Fibroblast of lung (primary cell): ENCODE data around the gene MRGPRX4. TPM values are rescaled to one million over a fixed set of nuclear protein-coding genes. Genes with fewer than 3 reads are reported as not detected.

Experiments used
- DNase-seq, 2 donors: peaks; one replicate each; pipeline versions ENCODE4 v3.0.0 to v3.0.0-alpha.2; 2010; ENCODE audit warnings: low read depth in 2 of 2
- H2AFZ ChIP-seq: 2 replicates; pipeline ENCODE4 v1.5.1; 2012; ENCODE audit warnings: low read length, control low read depth, inconsistent platforms
- H3K27ac ChIP-seq: 2 replicates; pipeline ENCODE4 v1.5.1; 2011; ENCODE audit warnings: low read length, control low read depth; ENCODE audit not compliant: insufficient read depth
- H3K27me3 ChIP-seq: 2 replicates; pipeline ENCODE4 v1.5.1; 2011; ENCODE audit warnings: mild to moderate bottlenecking, low read length; ENCODE audit not compliant: control insufficient read depth, insufficient read depth
- H3K36me3 ChIP-seq: 2 replicates; pipeline ENCODE4 v1.5.1; 2011; ENCODE audit warnings: low read length; ENCODE audit not compliant: control insufficient read depth, insufficient read depth
- H3K4me1 ChIP-seq: 2 replicates; pipeline ENCODE4 v1.5.1; 2011; ENCODE audit warnings: low read length; ENCODE audit not compliant: control insufficient read depth, insufficient read depth; ENCODE audit errors: extremely low read depth
- H3K4me2 ChIP-seq: 2 replicates; pipeline ENCODE4 v1.5.1; 2011; ENCODE audit warnings: low read length, control low read depth; ENCODE audit not compliant: insufficient read depth; ENCODE audit errors: extremely low read depth
- H3K4me3 ChIP-seq, 4 experiments: fragments of 200-600 bp in 1 of 4; sonication (generic) in 1 of 4; replicated peaks in 1 of 4; 2 replicates each; pipeline ENCODE4 v1.5.1; 2011 to 2016; ENCODE audit warnings: low read length in 4 of 4, low read depth in 3 of 4, mild to moderate bottlenecking in 3 of 4, control low read depth in 2 of 4, inconsistent platforms in 1 of 4, mixed read lengths in 1 of 4; ENCODE audit not compliant: insufficient read depth in 1 of 4; ENCODE audit errors: control extremely low read depth in 1 of 4
- H3K79me2 ChIP-seq: 2 replicates; pipeline ENCODE4 v1.5.1; 2012; ENCODE audit warnings: mild to moderate bottlenecking, low read length, inconsistent platforms; ENCODE audit not compliant: control insufficient read depth, insufficient read depth
- H3K9ac ChIP-seq: 2 replicates; pipeline ENCODE4 v1.5.1; 2011; ENCODE audit warnings: mild to moderate bottlenecking, low read length, control low read depth; ENCODE audit not compliant: insufficient read depth
- H3K9me3 ChIP-seq: 2 replicates; pipeline ENCODE4 v1.5.1; 2012; ENCODE audit warnings: low read depth, low read length; ENCODE audit not compliant: control insufficient read depth, insufficient read depth
- H4K20me1 ChIP-seq: 2 replicates; pipeline ENCODE4 v1.5.1; 2011; ENCODE audit warnings: low read length; ENCODE audit not compliant: control insufficient read depth, insufficient read depth; ENCODE audit errors: extremely low read depth
- CTCF ChIP-seq, 2 donors: IDR thresholded peaks in 1 of 2; conservative IDR thresholded peaks in 1 of 2; 1 replicate in 1 of 2; 2 replicates in 1 of 2; pipeline ENCODE4 v1.5.1; 2011 to 2012; ENCODE audit warnings: low read length in 2 of 2, control low read depth in 1 of 2, inconsistent platforms in 1 of 2, low read depth in 1 of 2, mild to moderate bottlenecking in 1 of 2
- EZH2 ChIP-seq: IDR thresholded peaks from 2 replicates; pipeline ENCODE4 v1.5.1; 2012; ENCODE audit warnings: low read length, control low read depth, mild to moderate bottlenecking; ENCODE audit errors: missing control alignments
- polyA plus RNA-seq, 2 donors: library from polyadenylated mRNA; depleted of rRNA in 1 of 2; stranded (reverse) in 1 of 2; unstranded in 1 of 2; fragments of >200 nt; gene quantifications; 2 replicates each; pipeline ENCODE4 v1.2.1, GENCODE V29; 2011 to 2012; ENCODE audit warnings: missing spikeins in 1 of 2
- total RNA-seq: library from RNA; depleted of rRNA; stranded (reverse); fragments of >200 nt; gene quantifications from 2 replicates; pipeline ENCODE4 v1.2.1, GENCODE V29; 2014

Gene MRGPRX4
- total and polyA plus RNA-seq, 2 donors (not counting 1 experiment from before 2014, with no cell fraction given), result not detected

GRCh38 chr11:18203723-18204122 is 31.1 kb downstream of the MRGPRX4 start:
- no peak overlapping the region for H3K9ac ChIP-seq
- no peaks in the 10 kb centered on the region for H3K4me1 ChIP-seq
- no peak overlapping the region for H3K27ac ChIP-seq
- H2AFZ ChIP-seq, result no peak overlapping the region
- DNase-seq, result peak in 1 of 2 donors; percentile 22
- no peaks in the 10 kb centered on the region for H4K20me1 ChIP-seq
- no peaks in the 10 kb centered on the region for H3K36me3 ChIP-seq
- no peaks in the 10 kb centered on the region for H3K79me2 ChIP-seq
- no peak overlapping the region for H3K4me3 ChIP-seq
- H3K27me3 ChIP-seq, result peaks cover 2% of the 10 kb centered on the region
- H3K9me3 ChIP-seq, result no peaks in the 10 kb centered on the region
- TF ChIP-seq EZH2 (no peak), CTCF (conservative IDR thresholded peaks at IDR 0.05 in 1 of 2, IDR thresholded peaks at IDR 0.05 in 1 of 2; ENCODE audit: low read depth in 1 of 2, low read length in 2 of 2) (peak; percentile 40 to 55)
- no peak overlapping the region for H3K4me2 ChIP-seq

GRCh38 chr11:18204220-18204619 is 31.6 kb downstream of the MRGPRX4 start:
- no peak for DNase-seq
- peaks cover 3% of the 10 kb centered on the region for H3K27me3 ChIP-seq
- H2AFZ ChIP-seq, result no peak overlapping the region
- no peaks in the 10 kb centered on the region for H3K4me1 ChIP-seq
- no peaks in the 10 kb centered on the region for H3K9me3 ChIP-seq
- no peak overlapping the region for H3K27ac ChIP-seq
- no peak overlapping the region for H3K4me3 ChIP-seq
- H3K4me2 ChIP-seq, result no peak overlapping the region
- no peaks in the 10 kb centered on the region for H3K36me3 ChIP-seq
- no peak for TF ChIP-seq EZH2
- TF ChIP-seq CTCF (conservative IDR thresholded peaks at IDR 0.05 in 1 of 2, IDR thresholded peaks at IDR 0.05 in 1 of 2; ENCODE audit: low read depth in 1 of 2, low read length in 2 of 2), result no peak
- H4K20me1 ChIP-seq, result no peaks in the 10 kb centered on the region
- H3K9ac ChIP-seq, result no peak overlapping the region
- H3K79me2 ChIP-seq, result no peaks in the 10 kb centered on the region

- Histone ChIP-seq H3K27ac (no peak overlapping the region), H3K9me3 (no peaks in the 10 kb centered on the region)
Observed at GRCh38 chr11:18204771-18205170, 32.1 kb downstream of the MRGPRX4 start.

More at GRCh38 chr11:18204771-18205170, 32.1 kb downstream of the MRGPRX4 start:
- no peaks in the 10 kb centered on the region for H3K4me1 ChIP-seq
- no peak overlapping the region for H2AFZ ChIP-seq
- H3K27me3 ChIP-seq, result peaks cover 5% of the 10 kb centered on the region
- no peak overlapping the region for H3K4me2 ChIP-seq
- H3K36me3 ChIP-seq, result no peaks in the 10 kb centered on the region
- no peaks in the 10 kb centered on the region for H4K20me1 ChIP-seq
- no peak for DNase-seq
- no peak overlapping the region for H3K4me3 ChIP-seq
- no peak for TF ChIP-seq CTCF (conservative IDR thresholded peaks at IDR 0.05 in 1 of 2, IDR thresholded peaks at IDR 0.05 in 1 of 2; ENCODE audit: low read depth in 1 of 2, low read length in 2 of 2)
- TF ChIP-seq EZH2, result no peak
- no peak overlapping the region for H3K9ac ChIP-seq
- no peaks in the 10 kb centered on the region for H3K79me2 ChIP-seq
